Stimulated activated CD4-positive, alpha-beta T cell treated with anti-CD3 and anti-CD28 coated beads, TNF-alpha, amount 100 ng/mL, for 4 hours (primary cell): ENCODE data around the gene DUS2.
"Not testable (repeated sequence)": the region's sequence is repeated elsewhere in the genome, so short reads cannot be mapped to it uniquely, and the experiment has no call there.

ENCODE experiments used
- DNase-seq, 3 experiments: peaks; one replicate each; pipeline ENCODE4 v3.0.0-alpha.2; 2020; ENCODE audit warnings: low read depth in 3 of 3

Gene DUS2

DNA sequence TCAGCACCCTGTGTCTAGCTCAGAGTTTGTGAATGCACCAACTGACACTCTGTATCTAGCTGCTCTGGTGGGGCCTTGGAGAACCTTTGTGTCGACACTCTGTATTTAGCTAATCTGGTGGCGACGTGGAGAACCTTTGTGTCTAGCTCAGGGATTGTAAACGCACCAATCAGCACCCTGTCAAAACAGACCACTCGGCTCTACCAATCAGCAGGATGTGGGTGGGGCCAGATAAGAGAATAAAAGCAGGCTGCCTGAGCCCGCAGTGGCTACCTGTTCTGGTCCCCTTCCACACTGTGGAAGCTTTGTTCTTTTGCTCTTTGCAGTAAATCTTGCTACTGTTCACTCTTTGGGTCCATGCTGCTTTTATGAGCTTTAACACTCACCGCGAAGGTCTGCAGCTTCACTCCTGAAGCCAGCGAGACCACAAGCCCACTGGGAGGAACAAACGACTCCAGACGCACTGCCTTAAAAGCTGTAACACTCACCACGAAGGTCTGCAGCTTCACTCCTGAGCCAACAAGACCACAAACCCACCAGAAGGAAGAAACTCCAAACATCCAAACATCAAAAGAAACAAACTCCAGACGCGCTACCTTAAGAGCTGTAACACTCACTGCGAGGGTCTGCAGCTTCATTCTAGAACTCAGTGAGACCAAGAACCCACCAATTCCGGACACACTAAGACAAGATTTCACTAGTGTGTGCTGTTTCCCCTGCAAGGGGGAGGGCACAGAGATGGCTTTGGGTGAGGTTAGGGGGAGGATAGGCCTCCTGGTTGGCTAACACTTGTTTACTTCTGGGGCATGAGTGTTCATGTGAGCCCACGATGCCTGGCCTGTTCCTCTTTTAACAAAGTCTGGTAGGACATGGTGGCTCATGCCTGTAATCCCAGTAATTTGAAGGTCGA is 24.1 kb upstream of the DUS2 start, which contains the start of gene DPEP2:
TSS of gene DPEP2 (minus strand) at position 706 of the 910 bp plus-strand sequence. CDS start 6,272 bp downstream, outside the sequence.
- DNase-seq: not testable (repeated sequence)

DNA sequence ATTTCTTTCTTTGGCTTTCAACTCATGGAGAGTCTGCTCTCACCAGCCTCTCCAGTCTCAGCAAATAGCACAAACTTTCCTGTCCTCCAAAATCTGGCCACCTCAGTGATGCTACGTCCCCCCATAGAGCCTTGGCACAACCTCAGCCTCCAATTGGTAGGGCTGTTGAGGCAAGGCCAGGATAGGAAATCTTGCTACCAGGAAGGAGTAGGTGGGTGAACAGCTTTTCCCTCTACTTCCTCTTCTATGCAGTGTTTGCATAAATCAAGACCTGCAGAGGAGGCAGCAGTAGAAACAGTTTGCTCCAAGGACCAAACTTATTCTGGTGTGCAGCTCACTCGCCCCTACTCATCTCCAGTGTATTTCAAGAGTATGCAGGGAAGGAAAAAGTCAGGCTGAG is 23.1 kb upstream of the DUS2 start:
- no peak for DNase-seq

DNA sequence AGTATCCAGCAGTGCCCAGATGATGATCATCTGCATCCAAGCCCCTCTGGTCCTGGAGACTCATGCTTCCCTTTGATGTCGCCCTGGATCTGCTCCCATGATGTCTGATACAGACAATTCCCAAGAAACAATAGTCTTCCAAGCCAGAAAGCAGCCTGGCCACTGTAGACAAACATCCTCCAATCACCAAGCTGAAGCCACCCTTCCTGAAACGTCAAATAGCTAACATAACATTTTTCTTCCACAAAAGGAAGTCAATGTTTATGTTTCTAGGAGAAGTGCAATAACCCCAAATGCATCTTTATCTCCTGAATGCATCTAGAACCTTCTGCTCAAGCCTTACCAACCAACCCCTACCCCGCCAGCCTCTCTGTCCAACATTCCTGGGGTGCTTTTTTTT is 22.6 kb upstream of the DUS2 start:
- DNase-seq: no peak

DNA sequence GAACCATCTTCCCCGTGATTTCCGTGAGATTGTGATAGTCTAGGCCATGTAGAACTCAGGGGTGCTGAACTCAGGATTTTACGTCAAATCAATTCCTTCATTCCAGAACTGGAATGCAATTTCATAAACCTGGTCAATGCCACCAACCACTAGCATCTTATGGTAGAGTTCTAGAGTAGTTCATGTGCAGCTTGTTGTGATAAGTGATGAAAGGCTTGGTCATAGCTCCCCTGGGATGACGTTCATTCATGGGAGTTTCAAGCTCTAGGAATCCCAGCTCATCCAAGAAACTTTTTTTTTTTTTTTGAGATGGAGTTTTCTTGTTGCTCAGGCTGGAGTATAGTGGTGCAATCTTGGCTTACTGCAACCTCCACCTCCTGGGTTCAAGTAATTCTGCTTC is 20.1 kb upstream of the DUS2 start:
- DNase-seq: no peak

DNA sequence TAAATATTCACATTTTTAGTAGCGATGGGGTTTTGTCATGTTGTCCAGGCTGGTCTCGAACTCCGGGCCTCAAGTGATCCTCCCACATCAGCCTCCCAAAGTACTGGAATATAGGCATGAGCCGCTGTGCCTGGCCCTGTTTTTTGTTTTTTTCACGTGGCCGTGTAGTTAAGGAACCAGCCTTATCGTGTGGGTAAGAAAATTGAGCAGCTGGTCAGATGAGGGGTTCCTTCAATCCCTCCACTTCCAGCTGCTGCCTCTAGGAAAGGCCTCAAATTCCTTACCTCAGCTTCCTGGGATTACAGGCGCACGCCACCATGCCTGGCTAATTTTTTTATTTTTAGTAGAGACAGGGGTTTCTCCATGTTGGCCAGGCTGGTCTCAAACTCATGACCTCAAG is 17.9 kb upstream of the DUS2 start:
- no peak for DNase-seq

DNA sequence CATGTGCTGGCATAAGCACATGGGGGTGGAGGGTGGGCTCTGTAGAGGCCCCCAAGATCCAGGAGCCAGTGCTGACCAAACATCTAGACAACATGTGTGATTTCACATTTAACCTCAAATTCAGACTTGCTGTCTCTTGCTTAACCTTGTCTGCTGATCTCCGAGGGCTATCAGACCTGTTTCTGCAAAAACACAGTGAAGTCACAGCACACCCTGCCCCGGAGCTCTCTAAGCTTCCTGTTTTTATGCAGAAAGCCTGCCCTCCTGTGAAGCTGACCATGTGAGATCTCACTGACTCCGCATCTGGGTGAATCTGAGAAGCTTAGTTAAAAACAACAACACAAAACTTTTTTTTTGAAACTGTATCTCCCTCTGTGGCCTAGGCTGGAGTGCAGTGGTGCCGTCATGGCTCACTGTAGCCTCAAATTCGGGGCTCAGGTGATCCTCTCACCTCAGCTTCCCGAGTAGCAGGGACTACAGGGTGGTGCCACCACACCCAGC is 17.2 kb upstream of the DUS2 start:
- DNase-seq: no peak

DNA sequence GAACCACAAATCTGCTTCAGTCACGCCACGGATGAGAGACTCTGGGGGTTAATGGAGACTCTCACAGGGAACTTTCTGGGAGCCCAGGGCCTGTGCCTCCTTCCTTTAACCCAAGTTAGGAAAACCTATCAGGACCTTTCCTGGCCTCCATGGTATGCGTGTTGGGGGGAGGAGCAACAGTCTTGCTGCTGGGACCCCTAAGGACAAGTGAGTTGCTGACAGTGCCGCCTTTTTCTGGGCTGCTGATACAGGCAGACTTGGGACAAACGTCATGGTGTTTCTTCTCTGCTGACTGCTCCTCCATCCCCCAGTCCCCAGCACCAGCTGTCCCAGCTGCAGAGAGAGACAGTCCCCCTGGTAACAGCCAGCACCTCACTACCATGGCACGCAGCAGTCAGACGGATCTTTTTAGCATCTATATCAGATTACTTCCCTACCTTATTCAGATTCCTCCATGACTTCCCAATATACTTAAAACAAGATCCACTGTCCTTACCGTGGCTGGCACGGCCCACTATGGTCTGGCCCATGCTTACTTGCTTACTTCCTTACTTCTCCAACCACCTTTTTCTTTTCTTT is 13.8 kb upstream of the DUS2 start:
- DNase-seq: no peak

DNA sequence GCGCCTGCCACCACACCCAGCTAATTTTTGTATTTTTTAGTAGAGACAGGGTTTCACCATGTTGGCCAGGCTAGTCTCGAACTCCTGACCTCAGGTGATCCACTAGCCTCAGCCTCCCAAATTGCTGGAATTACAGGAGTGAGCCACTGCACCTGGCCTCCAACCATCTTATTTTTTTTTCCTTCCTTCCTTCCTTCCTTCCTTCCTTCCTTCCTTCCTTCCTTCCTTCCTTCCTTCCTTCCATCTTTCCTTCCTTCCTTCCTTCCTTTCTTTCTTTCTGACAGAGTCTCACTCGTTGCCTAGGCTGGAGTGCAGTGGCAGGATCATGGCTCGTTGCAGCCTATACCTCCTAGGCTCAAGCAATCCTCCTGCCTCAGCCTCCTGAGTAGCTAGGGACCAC is 13.2 kb upstream of the DUS2 start:
- DNase-seq: not testable (repeated sequence)

DNA sequence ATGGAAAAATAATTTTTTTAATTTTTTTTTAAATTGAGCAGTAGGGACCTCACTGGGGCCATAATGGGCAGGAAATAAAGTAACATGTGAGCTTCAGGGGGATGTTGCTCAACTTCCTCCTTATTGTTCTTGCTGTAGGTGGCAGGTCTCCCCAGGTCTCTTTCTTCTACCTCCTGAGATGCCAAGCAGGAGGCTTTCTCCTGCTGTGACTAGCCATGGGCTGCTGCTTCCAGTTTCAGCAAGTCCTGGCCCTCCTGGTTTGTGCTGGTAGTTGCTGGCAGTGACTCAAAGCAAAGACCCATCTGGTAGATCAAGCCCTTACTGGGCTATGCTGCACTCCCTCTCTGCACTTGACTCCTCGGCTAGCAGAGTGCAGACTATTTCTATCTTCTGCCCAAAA is 9.6 kb upstream of the DUS2 start:
- DNase-seq: no peak

DNA sequence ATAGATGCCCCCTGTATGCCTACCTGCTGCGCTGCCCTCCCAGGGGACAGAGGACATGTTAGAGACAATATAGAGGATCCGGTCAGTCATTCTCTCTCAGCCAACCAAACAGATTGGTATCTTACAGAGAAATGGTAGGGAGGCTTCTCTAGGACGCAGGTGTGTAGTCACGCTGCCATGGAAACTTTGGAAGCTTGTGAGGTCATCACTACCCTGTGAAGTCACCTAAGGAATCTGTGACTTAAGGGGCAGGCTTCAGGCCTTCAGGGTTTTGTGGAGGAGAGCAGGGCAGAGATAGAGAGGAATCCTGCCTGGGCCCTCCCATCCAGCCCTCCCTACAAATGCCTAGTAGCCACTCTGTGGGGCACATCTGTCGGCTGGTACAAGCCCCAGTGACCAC is 7.4 kb upstream of the DUS2 start, which contains the start of gene DPEP2NB:
TSS of gene DPEP2NB (minus strand) at position 231 of the 400 bp plus-strand sequence. CDS start at position 90, 141 bp downstream.
- DNase-seq: no peak

DNA sequence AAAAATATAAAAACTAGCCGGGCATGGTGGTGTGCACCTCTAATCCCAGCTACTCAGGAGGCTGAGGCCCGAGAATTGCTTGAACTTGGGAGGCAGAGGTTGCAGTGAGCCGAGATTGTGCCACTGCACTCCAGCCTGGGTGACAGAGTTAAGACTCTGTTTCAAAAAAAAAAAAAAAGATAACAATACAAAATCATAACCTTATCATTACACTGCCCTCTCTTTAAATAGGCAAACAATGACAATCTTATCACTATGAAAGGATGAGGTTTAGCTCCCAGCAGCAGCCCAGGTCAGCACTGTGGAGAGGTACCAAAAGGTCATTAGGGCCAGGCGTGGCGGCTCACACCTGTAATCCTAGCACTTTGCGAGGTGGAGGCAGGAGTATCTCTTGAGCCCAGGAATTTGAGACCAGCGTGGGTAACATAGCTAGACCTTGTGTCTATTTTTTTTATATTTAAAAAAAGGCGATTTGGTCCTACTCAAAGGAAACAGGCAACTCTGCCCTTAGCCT is 3.9 kb upstream of the DUS2 start:
- no peak for DNase-seq

DNA sequence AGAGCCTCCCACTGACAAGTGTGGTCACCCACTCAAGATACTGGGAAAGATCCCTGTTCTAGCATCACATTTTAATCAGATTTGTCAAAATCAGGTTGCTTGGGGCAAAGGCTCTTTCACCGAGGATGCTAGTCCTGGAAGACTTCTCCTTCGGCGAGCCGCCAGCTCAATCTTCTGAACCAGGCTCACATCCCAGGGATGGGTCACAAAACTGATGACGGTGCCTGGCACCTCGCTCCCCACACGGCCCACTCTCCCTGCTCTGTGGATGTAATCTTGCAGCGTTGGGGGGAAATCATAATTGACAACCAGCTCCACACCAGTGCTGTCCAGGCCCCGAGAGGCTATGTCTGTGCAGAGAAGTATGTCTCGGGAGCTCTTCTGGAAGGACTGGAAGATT is 1.6 kb upstream of the DUS2 start:
- no peak for DNase-seq

DNA sequence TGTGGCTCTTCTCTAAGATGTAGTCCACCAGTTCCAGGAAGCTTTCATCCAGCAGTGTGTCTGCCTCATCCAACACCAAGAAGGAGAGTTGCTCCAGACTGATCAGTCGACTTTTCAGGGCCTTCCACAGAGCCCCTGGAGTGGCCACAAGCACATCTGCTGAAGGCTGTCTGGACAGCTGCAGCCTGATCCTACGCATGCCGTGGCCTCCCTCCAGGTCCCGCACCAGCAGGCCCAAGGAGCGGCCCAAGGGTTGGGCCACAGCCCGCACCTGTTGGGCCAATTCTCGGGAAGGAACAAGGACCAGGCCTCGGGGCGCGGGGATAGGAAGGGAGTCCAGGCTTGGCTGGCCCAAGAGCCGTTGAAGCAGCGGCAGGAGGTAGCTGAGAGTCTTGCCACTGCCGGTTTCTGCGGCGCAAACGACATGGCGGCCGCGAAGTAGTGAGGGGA is 781 bp upstream of the DUS2 start:
- DNase-seq: no peak

DNA sequence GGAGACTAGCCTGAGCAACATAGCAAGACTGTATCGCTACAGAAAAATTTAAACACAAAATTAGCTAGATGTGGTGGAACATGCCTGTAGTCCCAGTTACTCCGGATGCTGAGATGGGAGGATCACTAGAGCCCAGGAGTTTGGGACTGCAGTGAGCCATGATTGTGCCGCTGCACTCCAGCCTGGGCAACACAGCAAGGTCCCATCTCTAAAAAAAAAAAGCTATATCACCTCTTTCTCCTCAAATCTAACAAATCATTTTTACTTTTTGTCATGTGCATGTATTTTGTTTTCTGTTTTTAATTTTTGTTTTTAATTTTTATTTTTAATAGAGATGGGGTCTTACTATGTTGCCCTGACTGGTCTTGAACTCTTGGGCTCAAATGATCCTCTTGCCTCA is 5.9 kb downstream of the DUS2 start:
- no peak for DNase-seq

DNA sequence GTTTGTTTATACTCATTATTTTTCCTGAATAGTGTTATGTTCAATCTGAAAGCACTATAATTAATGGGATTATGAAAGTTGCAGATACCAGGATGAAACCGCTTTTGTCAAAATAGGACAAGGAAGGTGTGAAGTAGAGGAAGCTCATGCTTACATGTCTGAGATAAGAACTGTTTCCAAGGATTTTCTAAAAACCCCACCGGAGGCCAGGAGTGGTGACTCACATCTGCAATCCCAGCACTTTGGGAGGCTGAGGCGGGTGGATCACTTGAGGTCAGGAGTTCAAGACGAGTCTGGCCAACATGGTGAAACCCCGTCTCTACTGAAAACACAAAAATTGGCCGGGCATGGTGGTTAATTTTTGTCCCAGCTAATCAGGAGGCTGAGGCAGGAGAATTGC is 7.0 kb downstream of the DUS2 start:
- not testable (repeated sequence) for DNase-seq

DNA sequence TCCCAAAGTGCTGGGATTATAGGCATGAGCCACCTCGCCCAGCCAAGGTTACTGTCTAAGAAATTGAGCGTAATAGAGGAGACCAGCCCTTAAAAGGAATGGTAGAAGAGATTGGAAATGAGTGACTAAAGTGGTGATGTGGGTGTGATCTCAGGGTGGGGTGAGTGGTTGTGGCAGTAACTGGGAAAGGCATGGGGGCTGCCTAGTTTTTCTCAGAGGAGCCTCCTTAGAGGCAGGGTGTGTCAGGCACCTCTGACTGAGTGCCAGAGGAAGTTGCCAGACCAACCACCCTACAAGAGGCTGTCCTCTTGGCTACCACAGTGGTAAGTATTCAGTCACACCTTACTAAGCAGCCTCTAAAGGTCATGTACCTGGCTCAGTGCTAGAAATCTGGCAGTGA is 8.9 kb downstream of the DUS2 start:
- DNase-seq: no peak

DNA sequence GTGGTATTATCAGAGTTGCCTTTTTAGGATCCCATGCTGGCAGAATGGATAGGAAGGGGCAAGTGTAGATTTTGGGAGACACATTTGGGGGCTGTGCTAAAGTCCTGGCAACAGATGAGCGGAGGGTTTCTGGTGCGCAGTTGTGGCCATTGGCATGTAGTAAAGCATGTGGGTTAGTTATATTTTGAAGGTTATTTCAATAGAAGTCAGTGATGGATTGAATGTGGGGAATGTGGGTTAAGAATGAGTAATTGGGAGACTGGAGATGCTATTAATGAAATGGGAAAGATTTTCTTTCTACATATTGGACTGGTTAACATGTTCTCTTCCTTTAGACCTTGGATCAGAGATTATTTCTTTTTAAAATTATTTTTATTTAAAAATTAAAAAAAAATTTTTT is 10.0 kb downstream of the DUS2 start:
- DNase-seq: no peak

DNA sequence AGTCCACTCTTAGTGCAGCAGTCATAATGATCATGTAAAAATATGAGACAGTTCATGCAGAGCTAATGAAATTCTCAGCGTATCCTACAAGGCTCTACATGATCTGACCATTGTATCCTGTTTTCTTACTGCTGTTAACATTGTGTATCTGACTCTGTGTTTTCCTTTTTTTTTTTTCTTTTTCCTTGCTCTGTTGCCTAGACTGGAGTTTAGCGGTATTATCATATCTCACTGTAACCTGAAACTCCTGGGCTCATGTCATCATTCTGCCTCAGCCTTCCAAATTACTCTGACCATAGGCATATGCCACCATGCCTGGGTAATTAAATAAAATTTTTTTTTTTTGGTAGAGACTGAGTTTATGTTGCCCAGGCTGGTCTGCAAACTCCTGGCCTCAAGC is 12.1 kb downstream of the DUS2 start:
- DNase-seq: no peak

DNA sequence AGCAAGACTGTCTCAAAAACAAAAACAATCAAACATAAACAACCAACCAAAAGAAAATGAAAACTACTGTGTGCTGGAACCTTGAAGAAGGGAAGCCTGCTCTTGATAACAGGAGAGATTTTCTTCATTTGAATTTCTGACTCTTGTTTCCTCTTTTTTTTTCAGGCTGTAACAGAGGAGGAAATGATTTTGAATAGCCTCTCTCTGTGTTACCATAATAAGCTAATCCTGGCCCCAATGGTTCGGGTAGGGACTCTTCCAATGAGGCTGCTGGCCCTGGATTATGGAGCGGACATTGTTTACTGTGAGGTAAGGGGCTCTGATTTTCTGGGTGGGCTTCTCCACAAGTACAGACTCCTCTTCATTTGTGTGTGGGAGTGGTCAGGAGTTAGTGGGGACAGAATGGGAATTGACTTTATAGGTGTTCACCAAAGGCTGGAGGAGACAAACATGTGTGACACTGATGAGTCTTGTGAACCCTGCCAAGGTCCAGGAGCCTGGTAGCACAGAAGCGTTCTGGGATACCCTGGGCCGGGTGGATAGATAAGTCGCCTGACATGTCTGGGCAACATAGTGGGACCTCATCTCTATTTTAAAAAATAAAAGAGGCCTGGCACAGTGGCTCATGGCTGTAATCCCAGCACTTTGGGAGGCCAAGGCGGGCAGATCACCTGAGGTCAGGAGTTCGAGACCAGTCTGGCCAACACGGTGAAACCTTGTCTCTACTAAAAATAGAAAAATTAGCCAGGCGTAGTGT is 14.9 kb downstream of the DUS2 start:
- no peak for DNase-seq

DNA sequence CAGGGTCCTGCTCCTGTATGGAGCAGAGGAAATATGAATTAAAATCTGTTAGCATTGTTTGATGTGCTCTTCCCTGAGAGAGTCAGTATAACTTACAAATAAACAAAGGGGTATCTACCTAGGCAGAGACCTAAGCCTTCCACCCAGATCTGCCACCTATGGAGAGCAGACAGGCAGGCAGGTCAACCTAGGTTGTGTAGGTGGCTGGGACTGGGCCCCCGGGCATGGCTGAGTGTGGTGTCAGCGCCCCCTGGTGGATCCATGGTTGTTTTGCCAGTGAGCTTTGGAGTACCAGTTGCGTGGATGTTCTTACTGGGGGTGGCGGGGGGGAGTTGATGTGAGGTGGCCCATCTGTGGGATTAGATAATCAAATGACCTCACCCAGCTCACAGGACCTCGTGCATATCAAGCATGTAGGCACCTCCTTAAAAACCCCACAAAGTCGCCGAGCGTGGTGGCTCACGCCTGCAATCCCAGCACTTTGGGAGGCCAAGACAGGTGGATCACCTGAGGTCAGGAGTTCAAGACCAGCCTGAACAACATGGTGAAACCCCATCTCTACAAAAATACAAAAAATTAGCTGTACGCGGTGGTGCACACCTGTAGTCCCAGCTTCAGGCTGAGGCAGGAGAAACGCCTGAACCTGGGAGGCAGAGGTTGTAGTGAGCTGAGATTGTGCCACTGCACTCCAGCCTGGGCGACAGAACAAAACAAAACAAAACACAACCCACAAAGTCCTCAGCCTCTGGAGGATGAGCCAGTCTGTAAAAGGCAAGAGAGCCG is 17.6 kb downstream of the DUS2 start:
- DNase-seq: peak; percentile 76 to 88 (median 84)

DNA sequence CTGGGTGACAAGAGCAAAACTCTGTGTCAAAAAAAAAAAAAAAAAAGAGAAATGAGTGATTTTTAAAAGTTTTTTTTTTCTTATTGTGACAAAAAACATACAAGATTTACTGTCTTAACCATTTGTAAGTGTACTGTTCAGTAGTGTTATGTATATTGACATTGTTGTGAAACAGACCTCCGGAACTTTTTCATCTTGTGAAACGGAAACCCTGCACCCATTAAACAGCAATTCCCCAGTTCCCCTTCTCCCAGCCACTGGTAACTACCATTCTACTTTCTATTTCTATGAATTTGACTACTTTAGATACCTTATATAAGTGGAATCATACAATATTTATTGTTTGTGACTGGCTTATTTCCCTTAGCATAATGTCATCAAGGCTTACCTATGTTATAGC is 18.7 kb downstream of the DUS2 start:
- DNase-seq: no peak
